Neuronal stem cell (in vitro differentiated cells): ENCODE measurements around the gene KCNH5.

ENCODE experiments used
- DNase-seq: peaks from one replicate; pipeline ENCODE4 v3.0.0-alpha.2; 2013; ENCODE audit warnings: low spot score
- H2AFZ ChIP-seq: one replicate; pipeline ENCODE4 v1.6.1; 2013; ENCODE audit warnings: mild to moderate bottlenecking, low read length, inconsistent platforms
- H2AK5ac ChIP-seq: 2 replicates; pipeline ENCODE4 v1.6.1; 2013; ENCODE audit warnings: low read depth, mild to moderate bottlenecking, inconsistent platforms, low read length, moderate library complexity, mixed read lengths
- H2BK120ac ChIP-seq: 2 replicates; pipeline ENCODE4 v1.6.1; 2013; ENCODE audit warnings: low read depth, mild to moderate bottlenecking, inconsistent platforms, low read length, moderate library complexity, mixed read lengths
- H2BK12ac ChIP-seq: one replicate; pipeline ENCODE4 v1.6.1; 2013; ENCODE audit warnings: low read length, inconsistent platforms
- H2BK15ac ChIP-seq: 2 replicates; pipeline ENCODE4 v1.6.1; 2013; ENCODE audit warnings: mild to moderate bottlenecking, low read length, inconsistent platforms, mixed read lengths
- H2BK5ac ChIP-seq: one replicate; pipeline ENCODE4 v1.6.1; 2013; ENCODE audit warnings: inconsistent platforms, mild to moderate bottlenecking, low read length, moderate library complexity
- H3K14ac ChIP-seq: one replicate; pipeline ENCODE4 v1.6.1; 2013; ENCODE audit warnings: low read length, inconsistent platforms
- H3K18ac ChIP-seq: 2 replicates; pipeline ENCODE4 v1.6.1; 2013; ENCODE audit warnings: low read length, inconsistent platforms
- H3K23ac ChIP-seq: 2 replicates; pipeline ENCODE4 v1.6.1; 2013; ENCODE audit warnings: low read depth, mild to moderate bottlenecking, mixed read lengths, low read length, inconsistent platforms; ENCODE audit not compliant: poor library complexity
- H3K27ac ChIP-seq: replicated peaks from 3 replicates; pipeline ENCODE4 v1.5.1; 2013; ENCODE audit warnings: low read length, inconsistent platforms
- H3K27me3 ChIP-seq, 3 experiments: 2 replicates each; pipeline ENCODE4 v1.6.1; 2013; ENCODE audit warnings: low read length in 3 of 3, mild to moderate bottlenecking in 2 of 3, inconsistent platforms in 1 of 3, low read depth in 1 of 3, mixed read lengths in 1 of 3, moderate library complexity in 1 of 3; ENCODE audit not compliant: control insufficient read depth in 3 of 3, insufficient read depth in 3 of 3
- H3K36me3 ChIP-seq, 2 donors: replicated peaks in 1 of 2; 2 replicates each; pipeline ENCODE4 v1.6.1; 2013; ENCODE audit warnings: low read length in 2 of 2; ENCODE audit not compliant: control insufficient read depth in 2 of 2, insufficient read depth in 2 of 2
- H3K4ac ChIP-seq: 2 replicates; pipeline ENCODE4 v1.6.1; 2013; ENCODE audit warnings: inconsistent platforms, mild to moderate bottlenecking, low read length, moderate library complexity
- H3K4me1 ChIP-seq, 2 donors: 1 replicate in 1 of 2; 2 replicates in 1 of 2; pipeline ENCODE4 v1.6.1; 2013; ENCODE audit warnings: low read length in 2 of 2, low read depth in 1 of 2; ENCODE audit not compliant: control insufficient read depth in 2 of 2, insufficient read depth in 1 of 2
- H3K4me2 ChIP-seq: one replicate; pipeline ENCODE4 v1.6.1; 2013; ENCODE audit warnings: mild to moderate bottlenecking, low read length, inconsistent platforms; ENCODE audit not compliant: insufficient read depth, poor library complexity, severe bottlenecking
- H3K4me3 ChIP-seq, 2 donors: 2 replicates each; pipeline ENCODE4 v1.5.1; 2013; ENCODE audit warnings: low read length in 2 of 2, mild to moderate bottlenecking in 2 of 2, inconsistent platforms in 1 of 2, moderate library complexity in 1 of 2
- H3K79me1 ChIP-seq: one replicate; pipeline ENCODE4 v1.6.1; 2013; ENCODE audit warnings: low read depth, mild to moderate bottlenecking, inconsistent platforms, low read length, moderate library complexity
- H3K9ac ChIP-seq: one replicate; pipeline ENCODE4 v1.6.1; 2013; ENCODE audit warnings: mild to moderate bottlenecking, low read depth, low read length, inconsistent platforms; ENCODE audit not compliant: poor library complexity
- H3K9me3 ChIP-seq, 2 donors: replicated peaks in 1 of 2; 2 replicates each; pipeline versions ENCODE3 to v1.6.1; 2013; ENCODE audit warnings: low read length in 2 of 2, mild to moderate bottlenecking in 2 of 2, inconsistent platforms in 1 of 2, low read depth in 1 of 2, mixed read lengths in 1 of 2, moderate library complexity in 1 of 2; ENCODE audit not compliant: control insufficient read depth in 2 of 2, insufficient read depth in 1 of 2
- H4K8ac ChIP-seq: one replicate; pipeline ENCODE4 v1.6.1; 2013; ENCODE audit warnings: low read depth, mild to moderate bottlenecking, inconsistent platforms, low read length, moderate library complexity
- H4K91ac ChIP-seq: one replicate; pipeline ENCODE4 v1.6.1; 2013; ENCODE audit warnings: low read length, low read depth, mild to moderate bottlenecking, inconsistent platforms; ENCODE audit not compliant: poor library complexity
- WGBS, 2 donors: extraction: QIAGEN DNeasy Blood & Tissue Kit; methylation state at CpG; one replicate each; pipeline ENCODE4 v1.1.7; 2013; ENCODE audit warnings: missing lambda C conversion rate in 2 of 2, mixed read lengths in 1 of 2; ENCODE audit not compliant: insufficient read length in 2 of 2, insufficient replicate concordance in 1 of 2; ENCODE audit errors: extremely low coverage in 2 of 2; 5-methylcytosine and 5-hydroxymethylcytosine counted together

Gene KCNH5

GRCh38 chr14:62896932-62897456 is 148.3 kb downstream of the KCNH5 start:
- no peak overlapping the region for H2BK5ac ChIP-seq
- no peak overlapping the region for H3K14ac ChIP-seq
- H3K27me3 ChIP-seq, result no peaks in the 10 kb centered on the region
- no peaks in the 10 kb centered on the region for H3K4me1 ChIP-seq
- WGBS, 2 donors, result no CpG with 5 or more reads among the region's 1 CpG
- no peak overlapping the region for H4K8ac ChIP-seq
- no peak overlapping the region for H3K4me3 ChIP-seq
- H3K27ac ChIP-seq, result no peak overlapping the region
- no peaks in the 10 kb centered on the region for H3K36me3 ChIP-seq
- H4K91ac ChIP-seq, result no peak overlapping the region
- no peaks in the 10 kb centered on the region for H3K79me1 ChIP-seq
- no peak overlapping the region for H2AFZ ChIP-seq
- H2AK5ac ChIP-seq, result no peak overlapping the region
- H3K4ac ChIP-seq, result no peak overlapping the region
- no peak overlapping the region for H3K4me2 ChIP-seq
- H3K9ac ChIP-seq, result no peak overlapping the region
- no peak for DNase-seq
- no peaks in the 10 kb centered on the region for H3K9me3 ChIP-seq
- H2BK15ac ChIP-seq, result no peak overlapping the region
- no peak overlapping the region for H2BK120ac ChIP-seq
- no peak overlapping the region for H3K18ac ChIP-seq
- H3K23ac ChIP-seq, result no peak overlapping the region
- no peak overlapping the region for H2BK12ac ChIP-seq

GRCh38 chr14:62894736-62895135 is 150.5 kb downstream of the KCNH5 start:
- WGBS, 2 donors, result no CpG with 5 or more reads among the region's 1 CpG
- no peak overlapping the region for H3K4ac ChIP-seq

GRCh38 chr14:62889364-62889763 is 155.9 kb downstream of the KCNH5 start:
- no peak overlapping the region for H2BK5ac ChIP-seq
- H3K27me3 ChIP-seq, result no peaks in the 10 kb centered on the region
- H2BK120ac ChIP-seq, result no peak overlapping the region
- H4K8ac ChIP-seq, result no peak overlapping the region
- H3K79me1 ChIP-seq, result no peaks in the 10 kb centered on the region
- no peaks in the 10 kb centered on the region for H3K4me1 ChIP-seq
- H3K27ac ChIP-seq, result no peak overlapping the region
- no peaks in the 10 kb centered on the region for H3K36me3 ChIP-seq
- H2AFZ ChIP-seq, result no peak overlapping the region
- H3K14ac ChIP-seq, result no peak overlapping the region
- H2AK5ac ChIP-seq, result no peak overlapping the region
- H3K4me3 ChIP-seq, result no peak overlapping the region
- no peaks in the 10 kb centered on the region for H3K9me3 ChIP-seq
- H3K9ac ChIP-seq, result no peak overlapping the region
- no peak overlapping the region for H4K91ac ChIP-seq
- no peak overlapping the region for H3K4me2 ChIP-seq
- H2BK15ac ChIP-seq, result no peak overlapping the region
- DNase-seq, result no peak
- no peak overlapping the region for H3K18ac ChIP-seq
- no peak overlapping the region for H2BK12ac ChIP-seq
- H3K4ac ChIP-seq, result no peak overlapping the region
- no CpG with 5 or more reads among the region's 4 CpGs for WGBS, 2 donors
- no peak overlapping the region for H3K23ac ChIP-seq

More at GRCh38 chr14:62894736-62895135, 150.5 kb downstream of the KCNH5 start:
- no peak overlapping the region for H2BK12ac ChIP-seq
- H3K36me3 ChIP-seq, result no peaks in the 10 kb centered on the region
- no peaks in the 10 kb centered on the region for H3K27me3 ChIP-seq
- H3K14ac ChIP-seq, result no peak overlapping the region
- no peaks in the 10 kb centered on the region for H3K4me1 ChIP-seq
- H2BK5ac ChIP-seq, result no peak overlapping the region
- H2BK120ac ChIP-seq, result no peak overlapping the region
- no peak overlapping the region for H4K8ac ChIP-seq
- no peak overlapping the region for H4K91ac ChIP-seq
- no peak overlapping the region for H2AFZ ChIP-seq
- no peak for DNase-seq
- H3K4me3 ChIP-seq, result no peak overlapping the region
- no peak overlapping the region for H3K23ac ChIP-seq
- H3K27ac ChIP-seq, result no peak overlapping the region
- no peak overlapping the region for H3K4me2 ChIP-seq
- H3K18ac ChIP-seq, result no peak overlapping the region
- no peaks in the 10 kb centered on the region for H3K79me1 ChIP-seq
- no peak overlapping the region for H2BK15ac ChIP-seq
- no peak overlapping the region for H3K9ac ChIP-seq
- H2AK5ac ChIP-seq, result no peak overlapping the region
- H3K9me3 ChIP-seq, result no peaks in the 10 kb centered on the region

- Histone ChIP-seq H2AFZ (no peak overlapping the region), H2BK120ac (no peak overlapping the region)
- no CpG with 5 or more reads among the region's 1 CpG for WGBS, 2 donors
Measured at GRCh38 chr14:62886461-62886860, 158.8 kb downstream of the KCNH5 start.

More at GRCh38 chr14:62886461-62886860, 158.8 kb downstream of the KCNH5 start:
- Histone ChIP-seq H3K4ac (no peak overlapping the region), H3K9me3 (no peaks in the 10 kb centered on the region), H4K8ac (no peak overlapping the region), H2BK5ac (no peak overlapping the region), H3K36me3 (no peaks in the 10 kb centered on the region), H3K4me3 (no peak overlapping the region), H3K14ac (no peak overlapping the region), H3K4me1 (no peaks in the 10 kb centered on the region), H2BK15ac (no peak overlapping the region), H3K23ac (no peak overlapping the region), H3K18ac (no peak overlapping the region), H3K4me2 (no peak overlapping the region), H3K27me3 (no peaks in the 10 kb centered on the region), H2BK12ac (no peak overlapping the region), H2AK5ac (no peak overlapping the region), H4K91ac (no peak overlapping the region), H3K27ac (no peak overlapping the region), H3K9ac (no peak overlapping the region), H3K79me1 (no peaks in the 10 kb centered on the region)
- no peak for DNase-seq
